HTERT RPE-1 (cell line): Measurements from ENCODE around the gene PGA4.
"Not testable (repeated sequence)": the region's sequence is repeated elsewhere in the genome, so short reads cannot be mapped to it uniquely, and the experiment has no call there.

Source experiments
- in situ Hi-C: fragments of 300-500 bp; cut with MboI; formaldehyde crosslinking; loops from 4 replicates; pipeline ENCODE4 v1.14.3; 2020; ENCODE audit warnings: low sequenced_read_pairs

Gene PGA4

DNA sequence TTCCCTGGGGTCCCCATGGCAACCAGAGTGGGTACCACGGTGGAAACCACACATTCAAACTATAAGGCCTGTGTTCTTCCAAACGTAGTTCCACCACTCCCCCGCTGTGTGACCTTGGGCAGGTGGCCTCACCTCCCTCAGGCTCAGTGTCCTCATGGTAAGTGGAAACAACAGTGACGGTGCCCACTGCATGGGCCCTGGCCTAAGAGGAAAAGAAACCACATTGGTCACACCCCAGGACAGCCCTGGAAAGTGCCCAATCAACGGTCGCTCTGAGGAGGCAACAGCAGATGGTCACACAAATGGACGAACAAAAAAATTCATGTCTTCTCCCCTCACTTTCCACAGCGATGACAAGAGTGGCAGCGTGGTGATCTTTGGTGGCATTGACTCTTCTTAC, 25.9 kb downstream of the PGA4 start:
- in situ Hi-C loops, result not testable (repeated sequence)

- in situ Hi-C loops, result not testable (repeated sequence)
These were observed 27.1 kb downstream of the PGA4 start for GRCh38 chr11:61249201-61249600.

DNA sequence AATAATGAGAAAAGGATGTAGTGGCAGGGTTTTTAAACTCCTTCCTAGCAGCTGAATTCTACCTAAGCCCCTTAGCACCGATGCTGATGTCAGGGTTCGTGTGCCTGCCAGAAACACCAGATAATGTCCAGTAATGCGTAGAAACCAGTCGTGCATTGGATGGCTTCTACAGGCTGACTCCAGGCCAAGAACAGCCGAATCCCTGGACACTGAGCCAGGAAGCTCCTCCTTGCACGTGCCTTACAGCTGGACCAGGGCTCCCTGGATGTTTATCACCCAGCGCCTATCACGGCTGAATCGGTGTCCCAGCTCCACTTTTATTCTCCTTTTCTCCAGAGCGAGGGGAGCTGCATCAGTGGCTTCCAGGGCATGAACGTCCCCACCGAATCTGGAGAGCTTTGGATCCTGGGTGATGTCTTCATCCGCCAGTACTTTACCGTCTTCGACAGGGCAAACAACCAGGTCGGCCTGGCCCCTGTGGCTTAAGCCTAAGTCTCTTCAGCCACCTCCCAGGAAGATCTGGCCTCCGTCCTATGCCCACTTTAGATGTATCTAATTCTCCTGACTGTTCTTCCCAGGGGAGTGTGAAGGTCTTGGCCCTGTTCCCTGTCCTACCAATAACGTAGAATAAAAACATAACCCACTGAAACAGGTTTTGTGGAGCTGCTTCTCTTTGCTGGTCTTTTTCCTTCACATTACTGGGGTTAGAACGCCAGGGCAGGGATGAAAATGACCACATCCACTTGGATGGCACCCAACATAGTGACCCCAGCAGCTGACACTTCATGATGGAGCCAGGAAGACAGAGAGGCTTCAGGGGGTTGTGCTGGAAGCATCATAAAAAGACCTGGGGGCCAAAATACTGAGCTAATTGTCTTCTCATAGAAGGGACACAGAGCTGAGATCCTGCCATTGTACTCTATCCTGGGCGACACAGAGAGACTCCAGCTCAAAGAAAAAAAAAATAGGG, 28.9 kb downstream of the PGA4 start:
- in situ Hi-C loops, result not testable (repeated sequence)

GRCh38 chr11:61252332-61252731, 30.2 kb downstream of the PGA4 start:
- in situ Hi-C loops, result not testable (repeated sequence)

DNA sequence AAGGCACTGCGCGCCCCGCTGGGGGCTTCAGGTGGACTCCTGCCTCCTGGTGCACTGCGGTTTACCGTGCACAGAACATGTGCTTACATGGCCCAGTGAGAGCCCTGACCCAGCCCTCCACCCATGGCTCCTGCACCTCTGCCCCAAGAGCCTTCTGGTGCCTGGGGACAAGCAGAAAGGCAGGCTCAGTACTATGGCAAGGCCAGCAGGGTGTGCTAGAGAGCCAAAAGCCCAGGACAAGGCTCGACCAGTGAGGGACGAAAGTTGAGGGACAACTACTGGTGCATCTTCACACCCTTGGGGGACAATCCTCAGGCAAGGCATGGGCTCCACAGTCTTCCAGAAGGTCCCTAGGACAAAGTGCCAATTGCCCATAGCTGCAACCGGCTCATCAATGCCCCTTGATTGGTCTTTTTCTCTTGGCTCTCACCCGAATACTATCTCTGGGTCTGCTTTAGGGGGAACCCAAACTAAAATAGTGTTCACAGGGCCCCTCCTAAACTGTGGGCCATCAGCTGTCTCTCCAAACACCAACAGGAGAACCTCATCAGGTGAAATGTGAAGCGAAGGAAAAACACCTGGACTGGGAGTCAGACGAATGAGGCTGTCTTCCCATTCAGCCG, 32.4 kb downstream of the PGA4 start:
- in situ Hi-C loops, result no loop called here

DNA sequence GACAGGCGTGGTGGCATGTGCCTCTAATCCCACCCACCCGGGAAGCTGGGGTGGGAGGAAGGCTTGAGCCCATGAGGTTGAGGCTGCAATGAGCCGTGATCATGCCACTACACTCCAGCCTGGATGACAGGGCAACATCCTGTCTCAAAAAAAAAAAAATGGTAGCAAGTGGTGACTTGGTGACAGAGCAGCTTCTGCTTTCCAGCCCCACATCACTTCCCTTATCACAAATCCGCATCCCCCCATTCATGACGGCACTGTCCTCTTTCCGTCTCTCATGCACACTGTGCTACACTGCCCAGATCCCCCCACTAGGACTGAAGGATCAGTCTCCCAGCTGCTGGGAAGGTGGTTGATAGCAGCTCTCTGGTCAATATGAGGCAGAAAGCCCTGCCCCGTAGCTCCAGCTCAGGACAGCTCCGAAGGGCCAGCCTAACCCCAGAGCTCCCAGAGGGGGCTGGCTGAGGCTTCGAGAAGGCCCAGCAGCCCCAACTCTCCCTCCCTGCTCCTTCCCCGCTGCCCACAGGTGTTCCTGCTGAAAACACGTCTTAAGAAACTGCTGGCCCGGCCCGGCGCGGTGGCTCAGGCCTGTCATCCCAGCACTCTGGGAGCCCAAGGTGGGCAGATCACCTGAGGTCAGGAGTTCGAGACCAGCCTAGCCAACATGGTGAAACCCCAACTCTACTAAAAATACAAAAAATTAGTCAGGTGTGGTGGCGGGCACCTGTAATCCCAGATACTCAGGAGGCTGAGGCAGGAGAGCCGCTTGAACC, 34.7 kb downstream of the PGA4 start:
- in situ Hi-C loops, result no loop called here

DNA sequence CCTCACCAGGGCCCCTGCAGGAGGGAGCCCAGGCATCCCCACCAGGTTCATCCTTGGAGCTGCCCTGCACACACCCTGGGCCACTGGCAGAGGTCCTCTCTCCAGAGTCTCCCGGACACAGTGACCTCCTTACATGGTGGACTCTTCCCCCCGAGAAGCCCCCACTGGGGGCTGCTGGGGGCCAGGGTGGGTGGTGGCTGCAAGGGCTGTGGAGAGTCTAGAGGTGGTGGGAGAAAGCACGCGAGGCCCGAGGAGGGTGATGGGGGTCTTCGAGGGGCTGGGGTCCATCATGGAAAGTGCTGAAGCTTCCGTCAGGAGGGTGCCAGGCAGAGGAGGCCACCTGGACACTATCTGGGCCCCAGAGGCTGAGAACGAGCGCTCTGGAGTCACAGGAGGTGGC, 36.4 kb downstream of the PGA4 start:
- in situ Hi-C loops, result no loop called here

- in situ Hi-C loops, result no loop called here
These were observed 37.2 kb downstream of the PGA4 start for GRCh38 chr11:61259363-61259762.

GRCh38 chr11:61264371-61264770, 42.2 kb downstream of the PGA4 start:
- in situ Hi-C loops, result no loop called here

GRCh38 chr11:61264795-61265194, 42.6 kb downstream of the PGA4 start:
- in situ Hi-C loops, result no loop called here

- in situ Hi-C loops, result no loop called here
These were observed 43.2 kb downstream of the PGA4 start for GRCh38 chr11:61265357-61265756.

GRCh38 chr11:61266602-61267001, 44.5 kb downstream of the PGA4 start:
- in situ Hi-C loops, result no loop called here

- in situ Hi-C loops, result no loop called here
These were observed 45.3 kb downstream of the PGA4 start for GRCh38 chr11:61267437-61267841.

DNA sequence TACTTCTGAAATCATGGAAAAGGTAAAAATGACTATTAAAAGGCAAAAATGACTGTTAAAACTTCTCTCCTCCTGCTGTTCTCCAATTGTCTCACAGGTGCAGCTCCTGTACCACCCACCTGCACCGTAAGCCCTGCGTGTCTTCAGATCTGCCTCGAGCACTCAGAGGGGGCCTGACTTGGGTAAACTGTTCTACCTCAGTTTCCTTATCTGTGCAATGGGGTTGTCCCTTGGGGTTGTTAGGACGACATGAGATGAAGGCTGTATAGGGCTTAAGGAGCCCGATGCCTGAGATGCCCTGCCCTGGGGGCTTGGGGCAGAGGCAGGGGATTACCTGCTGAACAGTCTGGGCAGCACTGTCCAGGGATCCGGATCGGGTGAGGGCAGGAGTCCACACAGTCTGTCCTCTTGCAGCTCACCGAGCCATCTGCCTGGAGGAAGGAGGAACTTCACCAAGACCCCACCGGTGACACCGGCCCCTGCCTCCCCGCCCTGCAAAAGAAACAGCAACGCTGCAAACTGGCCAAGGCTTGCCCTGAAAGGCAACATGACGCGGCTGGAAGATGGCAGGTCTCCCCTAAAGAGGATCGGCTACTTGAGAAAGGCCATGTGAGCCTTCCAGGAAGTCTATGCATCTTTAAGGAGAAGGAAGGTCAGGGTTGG, 46.6 kb downstream of the PGA4 start:
- in situ Hi-C loops, result no loop called here

DNA sequence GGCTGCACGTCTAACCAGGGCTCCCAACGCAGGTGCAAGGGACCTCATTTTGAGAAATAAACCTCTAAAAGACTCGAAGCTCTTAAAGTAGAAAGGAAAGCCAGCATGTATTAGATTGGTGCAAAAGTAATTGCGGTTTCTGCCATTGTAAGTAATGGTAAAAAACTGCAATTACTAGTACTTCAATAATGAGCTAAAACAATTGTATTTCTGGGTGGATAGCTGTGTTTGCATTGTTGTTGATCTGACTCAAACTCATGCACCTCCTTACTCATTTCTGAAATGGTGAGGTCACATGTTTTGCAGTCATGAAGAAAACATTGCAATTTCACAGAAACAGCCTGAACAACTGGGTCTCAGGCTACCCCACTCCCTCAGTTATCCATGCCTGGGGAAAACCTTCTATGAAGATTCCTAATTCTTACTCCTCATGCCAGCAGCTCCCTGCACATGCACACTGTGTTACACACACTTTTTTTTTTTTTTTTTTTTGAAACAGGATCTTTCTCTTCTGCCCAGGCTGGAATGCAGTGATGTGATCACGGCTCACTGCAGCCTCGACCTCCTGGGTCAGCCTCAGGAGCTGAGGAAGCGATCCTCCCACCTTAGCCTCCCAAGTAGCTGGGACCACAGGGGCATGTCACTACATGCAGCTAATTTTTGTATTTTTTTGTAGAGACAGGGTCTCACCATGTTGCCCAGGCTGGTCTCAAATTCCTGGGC, 48.4 kb downstream of the PGA4 start:
- in situ Hi-C loops, result no loop called here

DNA sequence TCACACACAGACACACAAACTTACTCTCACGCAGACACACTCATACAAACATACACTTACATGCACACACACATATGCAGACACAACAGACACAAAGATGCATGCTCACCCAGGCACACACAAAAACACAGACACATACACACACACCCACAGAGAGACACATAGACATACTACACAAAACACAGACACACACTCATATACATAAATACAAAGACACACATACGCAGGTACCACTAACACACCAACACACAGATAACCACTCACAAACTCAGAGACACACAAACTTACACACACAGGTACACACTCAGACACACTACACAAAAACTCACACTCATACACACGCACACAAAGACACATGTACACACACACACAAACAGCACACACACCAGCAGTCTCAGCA, 50.6 kb downstream of the PGA4 start:
- in situ Hi-C loops, result no loop called here

GRCh38 chr11:61273178-61274078, 51.3 kb downstream of the PGA4 start:
- in situ Hi-C loops, result no loop called here

DNA sequence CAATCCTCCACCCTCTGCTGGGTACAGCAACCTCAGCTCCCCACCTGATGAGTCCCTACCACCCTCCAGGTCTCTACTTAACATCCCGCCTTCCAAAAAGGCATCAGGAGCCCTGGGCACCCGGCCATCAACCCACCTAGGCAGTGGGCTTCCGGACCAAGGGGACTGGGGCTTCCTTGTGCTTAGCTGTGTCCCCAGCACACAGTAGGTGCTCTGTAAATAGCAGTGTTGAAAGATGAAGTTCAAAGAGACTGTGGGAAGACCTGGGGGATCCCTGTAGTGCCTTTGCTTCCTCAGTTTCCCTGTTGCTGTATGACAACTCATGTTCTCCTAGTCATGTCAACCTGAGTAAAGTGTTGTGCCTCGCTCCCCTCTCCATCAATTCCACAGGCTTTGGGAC, 51.9 kb downstream of the PGA4 start:
- in situ Hi-C loops, result no loop called here

- in situ Hi-C loops, result no loop called here
These were observed 53.0 kb downstream of the PGA4 start for GRCh38 chr11:61275191-61275590.
